ENCODE measurements around the gene TTI1.

- TF ChIP-seq POLR2AphosphoS5 (IDR thresholded peaks at IDR 0.05; ENCODE audit: low read depth, low read length) (no peak), TAF1 (IDR thresholded peaks at IDR 0.05; ENCODE audit: borderline replicate concordance, low read depth, low read length) (no peak), POLR2A (IDR thresholded peaks at IDR 0.05; ENCODE audit: low read depth, low read length) (no peak)
These were observed 21.6 kb downstream of the TTI1 start for GRCh38 chr20:38011696-38012095.

Data from GM12892 (cell line).